Erythroblast (primary cell): ENCODE data around the gene SEH1L.

Experiments used
- GATA1 ChIP-seq: IDR thresholded peaks from 2 replicates; pipeline ENCODE4 v1.6.1; 2011; ENCODE audit warnings: low read depth, mild to moderate bottlenecking, control low read depth, low read length, moderate library complexity
- POLR2A ChIP-seq: IDR thresholded peaks from 2 replicates; pipeline ENCODE4 v1.6.1; 2011; ENCODE audit warnings: mild to moderate bottlenecking, low read length

DNA sequence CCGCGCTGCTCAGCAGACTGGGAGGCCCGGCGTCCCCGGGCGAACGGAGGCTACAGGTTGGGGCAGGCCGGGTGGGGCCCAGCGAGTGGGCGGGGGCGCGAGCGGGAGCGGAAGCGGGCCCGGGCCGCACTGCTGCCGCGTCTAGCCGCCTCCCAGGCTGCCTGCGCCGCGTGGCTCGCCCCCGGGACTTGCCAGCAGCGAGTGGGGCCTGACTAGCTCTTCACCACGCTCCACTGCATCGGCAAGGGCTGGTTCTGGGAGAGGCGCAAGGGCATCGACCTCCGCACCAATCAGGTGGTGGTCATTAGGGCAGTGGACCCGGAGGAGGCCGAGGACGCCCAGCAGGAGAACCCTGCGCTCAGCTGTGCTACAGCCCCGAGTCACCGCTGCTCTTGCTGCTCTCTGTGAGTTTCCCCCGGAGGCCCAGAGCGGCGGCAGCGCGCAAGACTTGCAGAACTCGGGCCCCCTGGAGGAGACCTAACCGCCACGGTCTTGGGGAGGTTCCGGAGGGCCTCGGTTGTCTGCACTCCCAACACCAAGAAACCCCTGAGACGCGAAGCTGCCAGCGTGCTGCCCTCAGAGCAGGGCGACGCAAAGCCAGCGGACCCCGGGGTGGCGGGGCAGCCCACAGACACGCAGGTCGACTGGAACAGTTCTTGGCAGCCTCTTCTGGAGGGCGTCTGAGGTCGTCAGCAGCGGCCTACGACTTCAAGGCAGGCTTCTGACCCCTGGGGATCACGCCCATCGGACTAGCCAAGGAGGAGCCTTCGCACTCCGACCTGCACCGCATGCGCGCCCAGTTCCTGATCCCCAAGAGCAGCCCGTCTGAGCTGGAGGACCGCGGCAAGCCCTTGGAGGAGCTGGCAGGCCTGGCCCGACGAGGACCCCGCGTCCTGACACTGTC, 36.5 kb upstream of the SEH1L start:
- TF ChIP-seq GATA1, result no peak
- no peak for TF ChIP-seq POLR2A
